PC-3 (cell line): Measurements from ENCODE around the gene ELK1. TPM values are rescaled to one million over a fixed set of nuclear protein-coding genes. Genes with fewer than 3 reads are reported as not detected.
"Not testable (repeated sequence)": the region's sequence is repeated elsewhere in the genome, so short reads cannot be mapped to it uniquely, and the experiment has no call there.

Experiments used
- ATAC-seq: fragments of 200-7000 bp; cut with Tn5 transposase; 2 replicates; pipeline ENCODE4 v1.9.1; 2020; ENCODE audit warnings: mild to moderate bottlenecking, moderate library complexity
- BruUV-seq: library from RNA; stranded (reverse); fragments of 400-500 nt; replicated peaks from 2 replicates; lab custom pipeline; 2021; lab: Mats Ljungman, UMichigan
- CTCF ChIA-PET: fragments of 300-600 bp; sonication (Branson Sonifier 250); formaldehyde crosslinking; loops from one replicate; lab custom pipeline; 2022; ENCODE audit warnings: antibody characterized with exemption; lab: Charles Lee
- POLR2A ChIA-PET: fragments of 300-600 bp; sonication (Branson Sonifier 250); formaldehyde crosslinking; loops from one replicate; lab custom pipeline; 2022; ENCODE audit warnings: antibody characterized with exemption; ENCODE audit not compliant: unreplicated experiment; lab: Charles Lee
- DNase-seq: peaks from one replicate; pipeline ENCODE4 v3.0.0-alpha.2; 2015
- H2AFZ ChIP-seq: fragments of 300-600 bp; sonication (generic); 2 replicates; pipeline ENCODE4 v1.6.0; 2016; ENCODE audit warnings: antibody characterized with exemption, low read length
- H3F3A ChIP-seq: fragments of 300-600 bp; sonication (generic); one replicate; pipeline ENCODE4 v1.6.0; 2017; ENCODE audit warnings: antibody characterized with exemption, low read length, control low read depth, mild to moderate bottlenecking; ENCODE audit not compliant: unreplicated experiment
- H3K27ac ChIP-seq: fragments of 300-600 bp; sonication (generic); 2 replicates; pipeline ENCODE4 v1.5.1; 2016; ENCODE audit warnings: mild to moderate bottlenecking, low read length
- H3K27me3 ChIP-seq: fragments of 300-600 bp; sonication (generic); 2 replicates; pipeline ENCODE4 v1.6.1; 2016; ENCODE audit warnings: low read length, mixed read lengths
- H3K36me3 ChIP-seq: fragments of 300-600 bp; sonication (generic); 2 replicates; pipeline ENCODE4 v1.6.1; 2016; ENCODE audit warnings: low read depth, mixed run types, low read length, mixed read lengths
- H3K4me1 ChIP-seq: fragments of 300-600 bp; sonication (generic); 2 replicates; pipeline ENCODE4 v1.5.1; 2016; ENCODE audit warnings: low read length; ENCODE audit not compliant: insufficient read depth
- H3K4me2 ChIP-seq: fragments of 300-600 bp; sonication (generic); 2 replicates; pipeline ENCODE4 v1.6.0; 2016; ENCODE audit warnings: low read length
- H3K4me3 ChIP-seq: fragments of 300-600 bp; sonication (generic); 2 replicates; pipeline ENCODE4 v1.5.1; 2016; ENCODE audit warnings: mild to moderate bottlenecking, low read length, mixed read lengths
- H3K79me2 ChIP-seq: fragments of 300-600 bp; sonication (generic); 2 replicates; pipeline ENCODE4 v1.6.1; 2017; ENCODE audit warnings: low read length, mixed read lengths
- H3K9ac ChIP-seq: fragments of 300-600 bp; sonication (generic); 2 replicates; pipeline ENCODE4 v1.6.0; 2016; ENCODE audit warnings: mild to moderate bottlenecking, low read length
- H3K9me2 ChIP-seq: fragments of 300-600 bp; sonication (generic); replicated peaks from 2 replicates; pipeline ENCODE4 v1.6.1; 2016; ENCODE audit warnings: mixed run types, low read length, mixed read lengths
- H3K9me3 ChIP-seq: fragments of 300-600 bp; sonication (generic); 2 replicates; pipeline ENCODE4 v1.6.1; 2016; ENCODE audit warnings: low read length, mixed read lengths
- H4K20me1 ChIP-seq: fragments of 300-600 bp; sonication (generic); 2 replicates; pipeline ENCODE4 v1.6.1; 2016; ENCODE audit warnings: low read length, mixed read lengths
- EZH2 ChIP-seq: fragments of 300-600 bp; sonication (generic); IDR thresholded peaks from one replicate; pipeline ENCODE4 v1.6.1; 2017; ENCODE audit warnings: antibody characterized with exemption, mild to moderate bottlenecking, low read length; ENCODE audit not compliant: unreplicated experiment
- EZH2phosphoT487 ChIP-seq: fragments of 300-600 bp; sonication (generic); IDR thresholded peaks from 2 replicates; pipeline ENCODE4 v1.6.1; 2018; ENCODE audit warnings: mild to moderate bottlenecking, antibody characterized with exemption, low read length, borderline replicate concordance
- intact Hi-C: fragments of 100-400 bp; cut with micrococcal nuclease; formaldehyde crosslinking; loops from 2 replicates; pipeline ENCODE4 v1.9.0; 2023
- total RNA-seq: library from RNA; depleted of rRNA; stranded (reverse); fragments of >200 nt; gene quantifications from 2 replicates; pipeline ENCODE4 v1.2.3, GENCODE V29; 2014
- TF ChIP-seq, protein P1 (sequence below): fragments of 300-600 bp; sonication (generic); conservative IDR thresholded peaks from 2 replicates; pipeline ENCODE4 v1.5.1; 2017; ENCODE audit warnings: antibody characterized with exemption, low read depth, mild to moderate bottlenecking, low read length

ELK1 gene
- total RNA-seq, 1 experiment from 2014 or later = 59.0 TPM

DNA sequence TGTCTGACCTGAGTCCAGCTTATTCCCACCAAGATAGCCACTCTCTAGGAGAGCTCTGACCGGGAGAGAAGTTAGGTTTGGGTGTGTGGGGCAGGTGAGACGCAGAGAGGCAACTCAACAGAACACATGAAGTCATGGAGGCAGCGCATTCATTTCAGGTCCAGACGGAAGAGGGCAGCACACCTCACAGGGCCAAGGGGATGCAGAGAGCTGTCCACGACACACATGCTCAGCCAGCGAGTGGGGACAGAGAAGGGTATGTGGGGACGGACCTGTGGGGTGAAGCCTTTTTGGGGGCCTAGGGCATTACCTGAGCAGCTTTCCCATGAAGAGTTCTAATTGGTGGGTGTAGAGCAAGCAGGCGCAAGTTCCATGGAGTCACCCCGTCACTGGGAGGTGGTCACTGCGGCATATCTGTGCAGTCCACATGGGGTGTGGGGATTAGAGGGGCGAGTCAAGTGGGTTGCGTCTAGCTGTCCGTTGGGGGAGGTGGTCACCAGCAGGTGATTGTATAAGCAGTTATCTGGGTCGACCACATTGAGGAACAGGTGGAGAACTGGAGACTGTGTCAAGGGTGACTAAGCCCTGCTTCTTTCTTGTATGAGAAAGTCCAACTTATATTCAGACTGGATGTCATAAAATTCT, 32.9 kb upstream of the ELK1 start:
- Histone ChIP-seq H3K9me2 (no peaks in the 10 kb centered on the region), H3K36me3 (no peaks in the 10 kb centered on the region), H3K4me2 (no peak overlapping the region), H2AFZ (no peak overlapping the region), H3K4me1 (peaks cover 9% of the 10 kb centered on the region), H3F3A (no peaks in the 10 kb centered on the region), H3K9ac (no peak overlapping the region), H3K9me3 (no peaks in the 10 kb centered on the region), H3K27ac (no peak overlapping the region), H4K20me1 (no peaks in the 10 kb centered on the region), H3K79me2 (no peaks in the 10 kb centered on the region), H3K27me3 (no peaks in the 10 kb centered on the region), H3K4me3 (no peak overlapping the region)
- POLR2A ChIA-PET = no interaction called here
- TF ChIP-seq, protein P1, sequence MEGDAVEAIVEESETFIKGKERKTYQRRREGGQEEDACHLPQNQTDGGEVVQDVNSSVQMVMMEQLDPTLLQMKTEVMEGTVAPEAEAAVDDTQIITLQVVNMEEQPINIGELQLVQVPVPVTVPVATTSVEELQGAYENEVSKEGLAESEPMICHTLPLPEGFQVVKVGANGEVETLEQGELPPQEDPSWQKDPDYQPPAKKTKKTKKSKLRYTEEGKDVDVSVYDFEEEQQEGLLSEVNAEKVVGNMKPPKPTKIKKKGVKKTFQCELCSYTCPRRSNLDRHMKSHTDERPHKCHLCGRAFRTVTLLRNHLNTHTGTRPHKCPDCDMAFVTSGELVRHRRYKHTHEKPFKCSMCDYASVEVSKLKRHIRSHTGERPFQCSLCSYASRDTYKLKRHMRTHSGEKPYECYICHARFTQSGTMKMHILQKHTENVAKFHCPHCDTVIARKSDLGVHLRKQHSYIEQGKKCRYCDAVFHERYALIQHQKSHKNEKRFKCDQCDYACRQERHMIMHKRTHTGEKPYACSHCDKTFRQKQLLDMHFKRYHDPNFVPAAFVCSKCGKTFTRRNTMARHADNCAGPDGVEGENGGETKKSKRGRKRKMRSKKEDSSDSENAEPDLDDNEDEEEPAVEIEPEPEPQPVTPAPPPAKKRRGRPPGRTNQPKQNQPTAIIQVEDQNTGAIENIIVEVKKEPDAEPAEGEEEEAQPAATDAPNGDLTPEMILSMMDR = no peak
- TF ChIP-seq EZH2phosphoT487 (no peak), EZH2 (no peak)
- intact Hi-C loops = no loop called here
- BruUV-seq = no TSS peak
- CTCF ChIA-PET = no interaction called here
- no peak for DNase-seq
- no peak for ATAC-seq

DNA sequence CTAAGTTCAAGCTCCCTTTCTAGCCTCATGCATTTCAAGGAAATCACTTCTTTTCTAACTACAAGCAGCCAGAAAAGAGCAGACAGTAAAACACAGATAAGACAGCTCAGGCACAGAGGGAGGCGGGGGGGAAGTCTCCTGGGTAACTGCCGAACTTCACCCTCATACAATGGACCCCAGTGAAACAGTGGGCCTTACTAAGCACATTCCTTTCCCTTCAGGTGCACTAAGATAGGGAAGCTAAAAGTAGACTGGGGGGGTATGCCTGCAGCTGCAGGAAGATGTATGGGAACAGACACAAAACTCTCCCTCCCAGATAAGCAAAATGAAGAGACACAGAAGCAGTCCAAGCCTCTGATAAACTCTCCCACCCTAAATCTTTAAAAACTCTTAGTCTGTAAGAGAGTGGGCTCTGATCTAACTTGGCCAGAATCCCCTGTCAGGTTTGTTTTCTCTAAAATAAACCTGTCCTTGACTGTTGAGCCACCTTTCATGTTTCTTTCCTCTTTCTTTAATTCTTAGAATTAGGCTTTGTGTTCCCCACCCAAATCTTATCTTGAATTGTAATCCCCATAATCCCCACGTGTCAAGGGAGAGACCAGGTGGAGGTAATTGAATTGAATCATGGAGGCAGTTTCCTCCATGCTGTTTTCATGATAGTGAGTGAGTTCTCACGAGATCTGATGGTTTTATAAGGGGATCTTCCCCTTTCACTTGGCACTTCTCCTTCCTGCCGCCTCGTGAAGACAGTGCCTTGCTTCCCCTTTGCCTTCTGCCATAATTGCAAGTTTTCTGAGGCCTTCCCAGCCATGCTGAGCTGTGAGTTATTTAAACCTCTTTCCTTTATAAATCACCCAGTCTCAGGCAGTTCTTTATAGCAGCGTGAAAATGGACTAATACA, 25.8 kb upstream of the ELK1 start:
- H2AFZ ChIP-seq, CTCF ChIA-PET, H3K4me1 ChIP-seq, H3K27ac ChIP-seq, H3K36me3 ChIP-seq, H3K9me3 ChIP-seq, H3K27me3 ChIP-seq, H3K79me2 ChIP-seq, H3K4me2 ChIP-seq, POLR2A ChIA-PET, H3F3A ChIP-seq, H3K9ac ChIP-seq, ATAC-seq, DNase-seq, H3K9me2 ChIP-seq, H4K20me1 ChIP-seq, H3K4me3 ChIP-seq, BruUV-seq, intact Hi-C loops: not testable (repeated sequence)

DNA sequence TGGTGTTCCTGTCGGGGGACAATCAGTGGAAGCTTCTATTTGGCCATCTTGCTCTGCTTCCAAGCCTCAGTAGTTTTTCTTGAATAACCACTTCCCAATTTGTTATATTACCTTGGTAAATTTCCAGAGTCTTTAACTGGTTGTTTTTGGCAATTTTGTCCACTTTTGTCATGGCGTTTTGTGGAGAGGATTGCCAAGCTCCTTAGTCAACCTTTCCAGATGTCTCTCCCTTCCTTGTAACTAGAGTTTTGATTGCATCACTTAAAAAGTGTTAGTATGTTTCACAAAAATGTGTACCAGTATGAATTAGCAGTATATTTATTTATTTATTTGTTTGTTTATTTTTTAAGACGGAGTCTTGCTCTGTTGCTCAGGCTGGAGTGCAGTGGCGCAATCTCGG, 24.4 kb upstream of the ELK1 start:
- intact Hi-C loops = no loop called here
- no peak overlapping the region for H3K4me2 ChIP-seq
- no peaks in the 10 kb centered on the region for H3K36me3 ChIP-seq
- no peak overlapping the region for H3K4me3 ChIP-seq
- H3K27me3 ChIP-seq = no peaks in the 10 kb centered on the region
- no TSS peak for BruUV-seq
- no peak for TF ChIP-seq EZH2phosphoT487
- TF ChIP-seq EZH2 = no peak
- TF ChIP-seq, protein P1 = no peak
- no peaks in the 10 kb centered on the region for H3F3A ChIP-seq
- H2AFZ ChIP-seq = no peak overlapping the region
- no peaks in the 10 kb centered on the region for H3K4me1 ChIP-seq
- H4K20me1 ChIP-seq = no peaks in the 10 kb centered on the region
- no peak overlapping the region for H3K9ac ChIP-seq
- H3K9me3 ChIP-seq = no peaks in the 10 kb centered on the region
- no peaks in the 10 kb centered on the region for H3K9me2 ChIP-seq
- no peaks in the 10 kb centered on the region for H3K79me2 ChIP-seq
- no peak for ATAC-seq
- no peak overlapping the region for H3K27ac ChIP-seq
- CTCF ChIA-PET = no interaction called here
- DNase-seq = no peak
- POLR2A ChIA-PET = no interaction called here

DNA sequence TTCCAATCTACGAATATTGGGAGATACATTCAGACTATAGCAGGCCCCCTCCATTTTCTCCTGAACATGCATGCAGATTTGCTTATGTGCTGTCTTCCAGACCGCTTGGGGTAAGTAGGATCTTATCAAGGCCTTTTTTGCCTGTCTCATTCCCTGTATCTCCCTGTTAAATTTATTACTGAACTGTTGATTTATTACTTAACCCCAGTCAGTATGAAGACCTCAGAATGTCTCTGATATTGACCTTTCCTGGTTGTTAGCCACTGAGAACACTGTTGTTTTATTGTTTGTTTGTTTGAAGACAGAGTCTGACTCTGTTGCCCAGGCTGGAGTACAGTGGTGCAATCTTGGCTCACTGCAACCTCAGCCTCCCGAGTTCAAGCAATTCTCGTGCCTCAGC, 15.4 kb upstream of the ELK1 start:
- H3F3A ChIP-seq, BruUV-seq, H4K20me1 ChIP-seq, ATAC-seq, CTCF ChIA-PET, H3K9me2 ChIP-seq, H3K36me3 ChIP-seq, H3K4me3 ChIP-seq, H3K9ac ChIP-seq, POLR2A ChIA-PET, H3K4me1 ChIP-seq, DNase-seq, H3K79me2 ChIP-seq, H3K27ac ChIP-seq, intact Hi-C loops, H3K27me3 ChIP-seq, H3K9me3 ChIP-seq, H2AFZ ChIP-seq, H3K4me2 ChIP-seq: not testable (repeated sequence)
